Measurements from ENCODE around the gene GNAI1. TPM values are rescaled to one million over a fixed set of nuclear protein-coding genes. Genes with fewer than 3 reads are reported as not detected.

The GNAI1 gene
- total and polyA plus RNA-seq, 4 donors = 8.9 to 38.7 (median 20.9) TPM

- TF ChIP-seq ATF3 (IDR thresholded peaks at IDR 0.05) = no peak
- TF ChIP-seq FOXA2 (IDR thresholded peaks at IDR 0.05) = no peak
- no peak for TF ChIP-seq TAF1 (conservative IDR thresholded peaks at IDR 0.05)
- no peak for TF ChIP-seq GABPA (IDR thresholded peaks at IDR 0.05 in 1 of 2, conservative IDR thresholded peaks at IDR 0.05 in 1 of 2)
- no peak for TF ChIP-seq MAX (IDR thresholded peaks at IDR 0.05)
- TF ChIP-seq, protein P1, sequence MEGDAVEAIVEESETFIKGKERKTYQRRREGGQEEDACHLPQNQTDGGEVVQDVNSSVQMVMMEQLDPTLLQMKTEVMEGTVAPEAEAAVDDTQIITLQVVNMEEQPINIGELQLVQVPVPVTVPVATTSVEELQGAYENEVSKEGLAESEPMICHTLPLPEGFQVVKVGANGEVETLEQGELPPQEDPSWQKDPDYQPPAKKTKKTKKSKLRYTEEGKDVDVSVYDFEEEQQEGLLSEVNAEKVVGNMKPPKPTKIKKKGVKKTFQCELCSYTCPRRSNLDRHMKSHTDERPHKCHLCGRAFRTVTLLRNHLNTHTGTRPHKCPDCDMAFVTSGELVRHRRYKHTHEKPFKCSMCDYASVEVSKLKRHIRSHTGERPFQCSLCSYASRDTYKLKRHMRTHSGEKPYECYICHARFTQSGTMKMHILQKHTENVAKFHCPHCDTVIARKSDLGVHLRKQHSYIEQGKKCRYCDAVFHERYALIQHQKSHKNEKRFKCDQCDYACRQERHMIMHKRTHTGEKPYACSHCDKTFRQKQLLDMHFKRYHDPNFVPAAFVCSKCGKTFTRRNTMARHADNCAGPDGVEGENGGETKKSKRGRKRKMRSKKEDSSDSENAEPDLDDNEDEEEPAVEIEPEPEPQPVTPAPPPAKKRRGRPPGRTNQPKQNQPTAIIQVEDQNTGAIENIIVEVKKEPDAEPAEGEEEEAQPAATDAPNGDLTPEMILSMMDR (IDR thresholded peaks at IDR 0.05; ENCODE audit: low read depth, low read length, missing input control) = no peak
These were observed 25.2 kb downstream of the GNAI1 start (continued) for GRCh38 chr7:80159802-80160201.

- H3K36me3 ChIP-seq (ENCODE audit: control insufficient read depth in 4 of 4, insufficient read depth in 3 of 4, low read depth in 1 of 4, low read length in 3 of 4) = no peaks in the 10 kb centered on the region
- no peaks in the 10 kb centered on the region for H3K27me3 ChIP-seq (ENCODE audit: control insufficient read depth in 4 of 4, insufficient read depth in 4 of 4, low read length in 3 of 4)
- H3K9me3 ChIP-seq (ENCODE audit: control insufficient read depth in 4 of 4, low read length in 3 of 4) = no peaks in the 10 kb centered on the region
- WGBS = 75% methylated on average over 1 of the region's 1 CpG
- no peak for TF ChIP-seq FOXA1 (IDR thresholded peaks at IDR 0.05)
- TF ChIP-seq FOXA2 (IDR thresholded peaks at IDR 0.05) = no peak
- no peak for TF ChIP-seq JUND (IDR thresholded peaks at IDR 0.05)
- TF ChIP-seq MAX (IDR thresholded peaks at IDR 0.05) = no peak
- TF ChIP-seq GABPA (IDR thresholded peaks at IDR 0.05 in 1 of 2, conservative IDR thresholded peaks at IDR 0.05 in 1 of 2) = no peak
- no peak for TF ChIP-seq HNF4G (IDR thresholded peaks at IDR 0.05)
- TF ChIP-seq REST (IDR thresholded peaks at IDR 0.05) = no peak
- no peak for TF ChIP-seq ATF3 (IDR thresholded peaks at IDR 0.05)
- no peak for TF ChIP-seq RAD21 (IDR thresholded peaks at IDR 0.05)
- no peak for TF ChIP-seq EGR1 (IDR thresholded peaks at IDR 0.05; ENCODE audit: low read depth in 2 of 2)
- TF ChIP-seq, protein P1 (IDR thresholded peaks at IDR 0.05; ENCODE audit: low read depth, low read length, missing input control) = no peak
- no peak for TF ChIP-seq YY1 (IDR thresholded peaks at IDR 0.05)
- no peak for TF ChIP-seq HNF4A (conservative IDR thresholded peaks at IDR 0.05)
- no peak overlapping the region for H3K27ac ChIP-seq (ENCODE audit: low read depth in 1 of 2, low read length in 2 of 2)
- DNase-seq (ENCODE audit: low spot score) = no peak
- no peak overlapping the region for H3K4me3 ChIP-seq (ENCODE audit: low read depth in 1 of 3, low read length in 3 of 3)
- H3K9ac ChIP-seq (ENCODE audit: low read depth in 1 of 2, low read length in 2 of 2) = no peak overlapping the region
- peaks cover 1 to 16% (median 7%) of the 10 kb centered on the region in 4 donors for H3K4me1 ChIP-seq (ENCODE audit: control insufficient read depth in 4 of 4, insufficient read depth in 4 of 4, low read length in 3 of 4)
These were observed 26.8 kb downstream of the GNAI1 start for GRCh38 chr7:80161466-80161865.
